Endothelial cell of umbilical vein (primary cell): ENCODE results near the gene ADGRG1. TPM values are rescaled to one million over a fixed set of nuclear protein-coding genes. Genes with fewer than 3 reads are reported as not detected.

Source experiments
- BruUV-seq: library from RNA; stranded (reverse); fragments of 400-500 nt; replicated peaks from 2 replicates; lab custom pipeline; 2021; lab: Mats Ljungman, UMichigan
- CTCF ChIA-PET: fragments of 300-600, 350-600 bp; sonication (Branson Sonifier 250); formaldehyde crosslinking; loops from one replicate; lab custom pipeline; 2021; ENCODE audit warnings: antibody characterized with exemption, inconsistent platforms; lab: Charles Lee
- POLR2A ChIA-PET: fragments of 300-600, 350-600 bp; sonication (Branson Sonifier 250); formaldehyde crosslinking; loops from one replicate; lab custom pipeline; 2021; ENCODE audit warnings: antibody characterized with exemption, inconsistent platforms; lab: Charles Lee
- DNase-seq: peaks from one replicate; pipeline ENCODE4 v3.0.0-alpha.2; 2011; ENCODE audit warnings: low read depth, low spot score
- FAIRE-seq: peaks from 2 replicates; lab custom pipeline; 2011; peaks lifted over from hg19 to GRCh38; lab: Jason Lieb, UNC
- H2AFZ ChIP-seq: 2 replicates; pipeline ENCODE4 v1.6.0; 2012; ENCODE audit warnings: low read depth, low read length, control low read depth, inconsistent platforms
- H3K27ac ChIP-seq: 2 replicates; pipeline ENCODE4 v1.5.1; 2011; ENCODE audit warnings: low read depth, mild to moderate bottlenecking, control low read depth, low read length, moderate library complexity; ENCODE audit not compliant: insufficient read depth
- H3K27me3 ChIP-seq, 2 experiments: 2 replicates each; pipeline versions ENCODE4 v1.6.0 to v1.6.1; 2011; ENCODE audit warnings: low read length in 2 of 2, mixed read lengths in 1 of 2; ENCODE audit not compliant: control insufficient read depth in 2 of 2, insufficient read depth in 2 of 2
- H3K36me3 ChIP-seq, 2 experiments: 2 replicates in 1 of 2; 3 replicates in 1 of 2; pipeline ENCODE4 v1.5.1; 2011; ENCODE audit warnings: low read length in 2 of 2, mild to moderate bottlenecking in 1 of 2, moderate library complexity in 1 of 2; ENCODE audit not compliant: control insufficient read depth in 2 of 2, insufficient read depth in 2 of 2; ENCODE audit errors: extremely low read depth in 1 of 2
- H3K4me1 ChIP-seq: 3 replicates; pipeline ENCODE4 v1.5.1; 2011; ENCODE audit warnings: mild to moderate bottlenecking, low read length; ENCODE audit not compliant: control insufficient read depth, insufficient read depth; ENCODE audit errors: extremely low read depth
- H3K4me2 ChIP-seq: 2 replicates; pipeline ENCODE4 v1.6.1; 2011; ENCODE audit warnings: low read length, control low read depth, mixed read lengths; ENCODE audit not compliant: insufficient read depth
- H3K4me3 ChIP-seq, 3 experiments: fragments of 200-600 bp in 1 of 3; sonication (generic), shearing (Covaris generic) in 1 of 3; replicated peaks in 1 of 3; 2 replicates each; pipeline ENCODE4 v1.5.1; 2011 to 2016; ENCODE audit warnings: control low read depth in 3 of 3, low read length in 3 of 3, mild to moderate bottlenecking in 2 of 3, inconsistent platforms in 1 of 3, low read depth in 1 of 3, moderate library complexity in 1 of 3; ENCODE audit not compliant: insufficient read depth in 1 of 3
- H3K79me2 ChIP-seq: 2 replicates; pipeline ENCODE4 v1.6.0; 2012; ENCODE audit warnings: low read length, inconsistent platforms; ENCODE audit not compliant: control insufficient read depth, insufficient read depth
- H3K9ac ChIP-seq: replicated peaks from 2 replicates; pipeline ENCODE3; 2011; ENCODE audit warnings: low read length, control low read depth; ENCODE audit not compliant: insufficient read depth; ENCODE audit errors: extremely low read depth
- H3K9me1 ChIP-seq: replicated peaks from 3 replicates; pipeline ENCODE4 v1.6.0; 2011; ENCODE audit warnings: mild to moderate bottlenecking, low read length; ENCODE audit not compliant: control insufficient read depth, insufficient read depth; ENCODE audit errors: extremely low read depth
- H3K9me3 ChIP-seq: replicated peaks from 2 replicates; pipeline ENCODE4 v1.5.1; 2012; ENCODE audit warnings: low read length, inconsistent platforms; ENCODE audit not compliant: control insufficient read depth, insufficient read depth
- H4K20me1 ChIP-seq: replicated peaks from 2 replicates; pipeline ENCODE3; 2011; ENCODE audit warnings: mild to moderate bottlenecking, low read length; ENCODE audit not compliant: control insufficient read depth, insufficient read depth; ENCODE audit errors: extremely low read depth
- EZH2 ChIP-seq: IDR thresholded peaks from 2 replicates; pipeline ENCODE4 v1.6.1; 2012; ENCODE audit warnings: borderline replicate concordance, low read depth, mild to moderate bottlenecking, moderate library complexity, low read length, inconsistent platforms; ENCODE audit not compliant: severe bottlenecking
- FOS ChIP-seq: IDR thresholded peaks from 2 replicates; pipeline ENCODE4 v1.6.1; 2011; ENCODE audit warnings: mild to moderate bottlenecking, low read length, moderate library complexity, borderline replicate concordance; ENCODE audit not compliant: insufficient read depth
- GATA2 ChIP-seq: IDR thresholded peaks from 2 replicates; pipeline ENCODE4 v1.7.0; 2011; ENCODE audit warnings: low read depth, mild to moderate bottlenecking, moderate library complexity, mixed read lengths, low read length; ENCODE audit not compliant: insufficient read length, insufficient read depth
- JUN ChIP-seq: IDR thresholded peaks from 2 replicates; pipeline ENCODE4 v1.6.1; 2011; ENCODE audit warnings: borderline replicate concordance, low read depth; ENCODE audit not compliant: insufficient read length, insufficient read depth
- MYC ChIP-seq: IDR thresholded peaks from one replicate; pipeline ENCODE4 v1.6.1; 2011; ENCODE audit warnings: mild to moderate bottlenecking, low read depth, low read length
- POLR2A ChIP-seq: IDR thresholded peaks from 2 replicates; pipeline ENCODE4 v1.6.1; 2012; ENCODE audit warnings: low read depth, mild to moderate bottlenecking, control low read depth, low read length
- POLR2AphosphoS5 ChIP-seq: IDR thresholded peaks from 2 replicates; pipeline ENCODE4 v1.6.1; 2012; ENCODE audit warnings: low read depth, mild to moderate bottlenecking, control low read depth, low read length, moderate library complexity; ENCODE audit not compliant: insufficient read depth
- dilution Hi-C: fragments of 300-500 bp; cut with MboI; formaldehyde crosslinking; loops from one replicate; pipeline ENCODE4 v1.15.0; 2019; ENCODE audit warnings: low sequenced_read_pairs; ENCODE audit not compliant: extremely low pct_ligation_motif_present
- intact Hi-C: fragments of 100-400 bp; cut with micrococcal nuclease; formaldehyde crosslinking; loops from one replicate; pipeline ENCODE4 v1.10.0; 2022
- polyA plus RNA-seq, 4 experiments: library from polyadenylated mRNA; depleted of rRNA in 3 of 4; stranded (reverse) in 3 of 4; unstranded in 1 of 4; fragments of >200 nt; gene quantifications; 2 replicates each; pipeline versions ENCODE4 v1.2.1 to v1.2.3, GENCODE V29; 2011 to 2012; ENCODE audit warnings: missing spikeins in 1 of 4
- total RNA-seq: library from RNA; stranded (reverse); gene quantifications from 2 replicates; pipeline ENCODE4 v1.2.3, GENCODE V29; 2021
- TF ChIP-seq, protein P1 (sequence below): IDR thresholded peaks from 2 replicates; pipeline ENCODE4 v1.6.1; 2011; ENCODE audit not compliant: insufficient read depth, insufficient read length
- TF ChIP-seq, protein P2 (sequence below), 2 donors: IDR thresholded peaks; 1 replicate in 1 of 2; 2 replicates in 1 of 2; pipeline ENCODE4 v1.5.1; 2011; ENCODE audit warnings: low read length in 2 of 2, mild to moderate bottlenecking in 2 of 2, moderate library complexity in 2 of 2, control low read depth in 1 of 2, inconsistent platforms in 1 of 2, low read depth in 1 of 2; ENCODE audit not compliant: insufficient read depth in 1 of 2; ENCODE audit errors: extremely low read depth in 1 of 2

The ADGRG1 gene
- total and polyA plus RNA-seq, 2 donors (not counting 3 experiments of a cell fraction or from before 2014, with no cell fraction given), result 45.6 to 92.5 TPM

- H2AFZ ChIP-seq, result no peak overlapping the region
- no peak for DNase-seq
- H3K4me3 ChIP-seq, result no peak overlapping the region
- no peaks in the 10 kb centered on the region for H3K36me3 ChIP-seq
- no TSS peak for BruUV-seq
- H3K4me1 ChIP-seq, result peaks cover 12% of the 10 kb centered on the region
- H3K27ac ChIP-seq, result no peak overlapping the region
- no peaks in the 10 kb centered on the region for H3K9me1 ChIP-seq
- CTCF ChIA-PET, result interaction anchor here (1.2 to 4.6 kb wide), 4 partner anchors 10 to 131 kb away, joined by 4 to 117 read pairs (median 21); no protein-coding TSS in a partner anchor
- H3K4me2 ChIP-seq, result no peak overlapping the region
- TF ChIP-seq MYC, result no peak
- no peak for TF ChIP-seq FOS
- POLR2A ChIA-PET, result no interaction called here
- dilution Hi-C loops (no loop called here), intact Hi-C loops (loop anchor here (5.0 kb wide), 1 partner anchor 270 kb away; no protein-coding TSS in a partner anchor)
- no peaks in the 10 kb centered on the region for H4K20me1 ChIP-seq
- no peaks in the 10 kb centered on the region for H3K27me3 ChIP-seq
- H3K9ac ChIP-seq, result no peak overlapping the region
- no peaks in the 10 kb centered on the region for H3K9me3 ChIP-seq
- no peak for FAIRE-seq
- H3K79me2 ChIP-seq, result no peaks in the 10 kb centered on the region
These were observed 35.8 kb upstream of the ADGRG1 start for GRCh38 chr16:57592591-57593003.

DNA sequence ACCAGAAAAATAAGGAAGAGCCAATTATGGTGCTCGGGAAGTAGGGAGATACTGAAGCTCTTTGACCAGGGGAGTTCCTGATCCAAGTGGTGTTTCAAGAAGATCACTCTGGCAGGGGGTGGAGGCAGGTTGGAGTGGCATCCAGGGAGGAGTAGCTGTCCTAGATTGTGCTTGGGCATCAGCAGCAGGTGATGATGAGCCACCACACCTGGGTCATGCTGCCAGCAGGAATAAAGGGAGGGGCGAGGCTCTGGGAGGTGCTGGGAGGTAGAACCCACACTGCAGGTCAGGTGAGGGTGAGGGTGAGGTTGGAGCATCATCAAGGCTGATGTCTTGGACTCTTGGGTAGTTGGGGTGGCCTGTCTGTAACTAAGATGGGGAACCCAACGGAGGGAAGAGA lies 35.4 kb upstream of the ADGRG1 start:
- DNase-seq (no peak), FAIRE-seq (no peak)
- no TSS peak for BruUV-seq
- Histone ChIP-seq H3K9ac (no peak overlapping the region), H3K4me3 (no peak overlapping the region), H3K4me1 (peaks cover 12% of the 10 kb centered on the region), H2AFZ (no peak overlapping the region), H3K36me3 (no peaks in the 10 kb centered on the region), H3K9me3 (no peaks in the 10 kb centered on the region), H4K20me1 (no peaks in the 10 kb centered on the region), H3K4me2 (no peak overlapping the region), H3K79me2 (no peaks in the 10 kb centered on the region), H3K9me1 (no peaks in the 10 kb centered on the region), H3K27me3 (no peaks in the 10 kb centered on the region), H3K27ac (no peak overlapping the region)
- ChIA-PET POLR2A (no interaction called here), CTCF (interaction anchor here (1.2 to 4.6 kb wide), 5 partner anchors 11 to 130 kb away, joined by 4 to 117 read pairs (median 6); no protein-coding TSS in a partner anchor)
- intact Hi-C loops, result loop anchor here (5.0 kb wide), 1 partner anchor 269 kb away; no protein-coding TSS in a partner anchor
- dilution Hi-C loops, result no loop called here
- TF ChIP-seq GATA2, result no peak
- no peak for TF ChIP-seq EZH2
- TF ChIP-seq, protein P1, sequence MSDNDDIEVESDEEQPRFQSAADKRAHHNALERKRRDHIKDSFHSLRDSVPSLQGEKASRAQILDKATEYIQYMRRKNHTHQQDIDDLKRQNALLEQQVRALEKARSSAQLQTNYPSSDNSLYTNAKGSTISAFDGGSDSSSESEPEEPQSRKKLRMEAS, result no peak
- no peak for TF ChIP-seq MYC
- no peak for TF ChIP-seq POLR2AphosphoS5
- TF ChIP-seq POLR2A, result no peak
- TF ChIP-seq, protein P2, sequence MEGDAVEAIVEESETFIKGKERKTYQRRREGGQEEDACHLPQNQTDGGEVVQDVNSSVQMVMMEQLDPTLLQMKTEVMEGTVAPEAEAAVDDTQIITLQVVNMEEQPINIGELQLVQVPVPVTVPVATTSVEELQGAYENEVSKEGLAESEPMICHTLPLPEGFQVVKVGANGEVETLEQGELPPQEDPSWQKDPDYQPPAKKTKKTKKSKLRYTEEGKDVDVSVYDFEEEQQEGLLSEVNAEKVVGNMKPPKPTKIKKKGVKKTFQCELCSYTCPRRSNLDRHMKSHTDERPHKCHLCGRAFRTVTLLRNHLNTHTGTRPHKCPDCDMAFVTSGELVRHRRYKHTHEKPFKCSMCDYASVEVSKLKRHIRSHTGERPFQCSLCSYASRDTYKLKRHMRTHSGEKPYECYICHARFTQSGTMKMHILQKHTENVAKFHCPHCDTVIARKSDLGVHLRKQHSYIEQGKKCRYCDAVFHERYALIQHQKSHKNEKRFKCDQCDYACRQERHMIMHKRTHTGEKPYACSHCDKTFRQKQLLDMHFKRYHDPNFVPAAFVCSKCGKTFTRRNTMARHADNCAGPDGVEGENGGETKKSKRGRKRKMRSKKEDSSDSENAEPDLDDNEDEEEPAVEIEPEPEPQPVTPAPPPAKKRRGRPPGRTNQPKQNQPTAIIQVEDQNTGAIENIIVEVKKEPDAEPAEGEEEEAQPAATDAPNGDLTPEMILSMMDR (IDR thresholded peaks at IDR 0.05; ENCODE audit: extremely low read depth in 1 of 2, insufficient read depth in 1 of 2, low read depth in 1 of 2, low read length in 2 of 2), result no peak
- no peak for TF ChIP-seq FOS
- no peak for TF ChIP-seq JUN
